HepG2 (cell line): Measurements from ENCODE around the gene MTSS2. TPM values are rescaled to one million over a fixed set of nuclear protein-coding genes. Genes with fewer than 3 reads are reported as not detected.

ENCODE experiments used
- ARID2 ChIP-seq: sonication (generic); formaldehyde crosslinking; IDR thresholded peaks from 2 replicates; pipeline ENCODE4 v1.8.1; 2022; ENCODE audit warnings: mild to moderate bottlenecking, missing genetic modification reagents, borderline replicate concordance
- CHD2 ChIP-seq: IDR thresholded peaks from 2 replicates; pipeline ENCODE4 v1.6.1; 2011; ENCODE audit warnings: low read depth, low read length, improper control_type of control experiment
- PCBP2 ChIP-seq: fragments of 200-400 bp; formaldehyde crosslinking; optimal IDR thresholded peaks from 2 replicates; pipeline ENCODE3; 2018; ENCODE audit warnings: low read length, low read depth; ENCODE audit not compliant: poor library complexity, severe bottlenecking
- RARA ChIP-seq: IDR thresholded peaks from 2 replicates; pipeline ENCODE4 v1.6.1; 2016; ENCODE audit warnings: missing genetic modification reagents, missing compliant biosample characterization
- SNAPC2 ChIP-seq: sonication (generic); formaldehyde crosslinking; IDR thresholded peaks from 2 replicates; pipeline ENCODE4 v1.8.1; 2022; ENCODE audit warnings: mild to moderate bottlenecking, missing genetic modification reagents
- SP2 ChIP-seq: sonication (generic); formaldehyde crosslinking; IDR thresholded peaks from 2 replicates; pipeline ENCODE4 v1.5.1; 2020; ENCODE audit warnings: mild to moderate bottlenecking, missing genetic modification reagents
- SP5 ChIP-seq: IDR thresholded peaks from 2 replicates; pipeline ENCODE4 v1.6.1; 2016; ENCODE audit warnings: low read depth, borderline replicate concordance
- TBL1XR1 ChIP-seq: fragments of 150-350 bp; IDR thresholded peaks from 2 replicates; pipeline ENCODE4 v1.6.1; 2014; ENCODE audit warnings: borderline replicate concordance, low read length; ENCODE audit not compliant: partially characterized antibody
- TSC22D2 ChIP-seq: sonication (generic); formaldehyde crosslinking; IDR thresholded peaks from 2 replicates; pipeline ENCODE4 v1.5.1; 2020; ENCODE audit warnings: missing genetic modification reagents, mild to moderate bottlenecking, borderline replicate concordance
- YEATS2 ChIP-seq: sonication (generic); formaldehyde crosslinking; IDR thresholded peaks from 2 replicates; pipeline ENCODE4 v1.4.0; 2020; ENCODE audit warnings: missing genetic modification reagents, borderline replicate concordance
- ZKSCAN1 ChIP-seq: fragments of 150-350 bp; IDR thresholded peaks from 2 replicates; pipeline ENCODE4 v1.6.1; 2014; ENCODE audit warnings: low read length
- ZKSCAN5 ChIP-seq: sonication (generic); formaldehyde crosslinking; IDR thresholded peaks from 2 replicates; pipeline ENCODE4 v1.5.1; 2020; ENCODE audit warnings: mild to moderate bottlenecking, missing genetic modification reagents
- ZNF343 ChIP-seq: sonication (generic); formaldehyde crosslinking; IDR thresholded peaks from 2 replicates; pipeline ENCODE4 v1.4.0; 2020; ENCODE audit warnings: mild to moderate bottlenecking, missing genetic modification reagents
- ZNF468 ChIP-seq: sonication (generic); formaldehyde crosslinking; IDR thresholded peaks from 2 replicates; pipeline ENCODE4 v1.8.0; 2022; ENCODE audit warnings: mild to moderate bottlenecking, moderate library complexity, missing genetic modification reagents
- ZNF501 ChIP-seq: sonication (generic); formaldehyde crosslinking; IDR thresholded peaks from 2 replicates; pipeline ENCODE4 v1.5.1; 2020; ENCODE audit warnings: mild to moderate bottlenecking, moderate library complexity, missing genetic modification reagents
- polyA plus RNA-seq, 8 experiments: library from polyadenylated mRNA; depleted of rRNA in 3 of 8; stranded (reverse) in 7 of 8; unstranded in 1 of 8; fragments of >200 nt; fragmentation: Illumina TruSeq in 4 of 8; extraction: Trizol in 4 of 8; gene quantifications; 2 replicates each; pipeline versions ENCODE4 v1.2.1 to v1.2.3, GENCODE V29; 2011 to 2016; ENCODE audit warnings: low read depth in 4 of 8, missing spikeins in 1 of 8, mixed read lengths in 1 of 8; ENCODE audit not compliant: insufficient read depth in 1 of 8
- total RNA-seq, 5 experiments: library from RNA; depleted of rRNA; stranded (reverse); fragments of >200 nt; fragmentation: Illumina TruSeq; extraction: Trizol; gene quantifications; 2 replicates each; pipeline ENCODE4 v1.2.3, GENCODE V29; 2016; ENCODE audit warnings: low read depth in 1 of 5
- TF ChIP-seq, protein P1 (sequence below): IDR thresholded peaks from 2 replicates; pipeline ENCODE4 v1.6.1; 2016; ENCODE audit warnings: low read depth, borderline replicate concordance
- TF ChIP-seq, protein P2 (sequence below): IDR thresholded peaks from 2 replicates; pipeline ENCODE4 v1.6.1; 2016
- TF ChIP-seq, protein P3 (sequence below): sonication (generic); formaldehyde crosslinking; IDR thresholded peaks from 2 replicates; pipeline ENCODE4 v1.5.1; 2020; ENCODE audit warnings: missing genetic modification reagents, mild to moderate bottlenecking, borderline replicate concordance
- TF ChIP-seq, protein P4 (sequence below): sonication (generic); formaldehyde crosslinking; IDR thresholded peaks from 2 replicates; pipeline ENCODE4 v1.5.1; 2020; ENCODE audit warnings: missing genetic modification reagents, mild to moderate bottlenecking, borderline replicate concordance
- TF ChIP-seq, protein P5 (sequence below): sonication (generic); formaldehyde crosslinking; IDR thresholded peaks from 2 replicates; pipeline ENCODE4 v1.4.0; 2020; ENCODE audit warnings: missing genetic modification reagents
- TF ChIP-seq, protein P6 (sequence below): IDR thresholded peaks from 2 replicates; pipeline ENCODE4 v1.6.1; 2016

MTSS2 gene
- total and polyA plus RNA-seq, 2 of the 13 experiments (the other 11 are each of a cell fraction or from before 2014, with no cell fraction given), result 132 to 242 TPM

DNA sequence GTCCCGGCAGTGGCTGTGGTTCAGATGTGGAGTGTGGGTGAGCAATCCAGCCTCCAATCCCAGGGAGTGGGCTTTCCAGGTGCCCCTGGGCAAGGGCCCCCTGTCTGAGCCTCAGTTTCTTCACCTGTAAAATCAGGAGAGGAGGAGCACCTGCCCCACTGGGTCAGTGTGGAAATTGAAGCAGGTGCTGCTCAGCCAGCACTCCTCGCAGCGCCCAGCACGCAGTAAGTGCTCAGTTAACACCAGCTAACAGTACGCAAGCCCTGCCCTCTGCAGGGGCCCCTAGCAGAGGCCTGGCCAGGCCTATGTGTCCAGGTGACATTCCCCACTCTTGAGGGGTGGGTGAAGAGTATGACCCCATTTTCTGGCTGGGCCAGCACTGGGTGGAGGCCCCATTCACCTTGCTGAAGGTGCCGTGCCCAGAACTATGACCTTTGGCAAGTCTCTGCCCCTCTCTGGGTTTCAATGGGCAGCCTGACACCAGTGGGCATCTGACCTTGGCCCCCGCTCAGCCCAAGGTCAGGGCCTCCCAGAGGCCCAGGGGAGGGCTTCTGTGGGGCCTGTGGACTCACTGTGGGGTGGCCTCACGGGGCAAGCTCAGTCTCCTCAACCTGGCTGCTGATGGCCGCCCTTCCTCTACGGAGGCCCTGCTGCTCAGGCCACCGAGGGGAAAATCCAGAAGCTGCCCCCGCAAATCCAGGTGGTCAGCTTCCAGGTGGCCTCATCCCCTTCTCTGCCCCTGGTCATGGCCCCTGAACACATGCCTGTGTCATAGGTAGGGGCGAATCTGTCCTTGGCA is 2.5 kb downstream of the MTSS2 start (continued):
- TF ChIP-seq ZNF501 (CRISPR knock-in tag) (no peak), YEATS2 (no peak), PCBP2 (no peak), ZNF343 (no peak), SP5 (CRISPR knock-in tag) (peak; percentile 37), TBL1XR1 (no peak), ZNF468 (CRISPR knock-in tag) (no peak), SNAPC2 (CRISPR knock-in tag) (no peak), TSC22D2 (no peak), CHD2 (no peak), ZKSCAN5 (CRISPR knock-in tag) (no peak), RARA (CRISPR knock-in tag) (peak; percentile 65), ZKSCAN1 (no peak), ARID2 (CRISPR knock-in tag) (0 out of 2 replicates have a peak, but pooled peaks have one; percentile 7), SP2 (CRISPR knock-in tag) (no peak)
- TF ChIP-seq, protein P1, sequence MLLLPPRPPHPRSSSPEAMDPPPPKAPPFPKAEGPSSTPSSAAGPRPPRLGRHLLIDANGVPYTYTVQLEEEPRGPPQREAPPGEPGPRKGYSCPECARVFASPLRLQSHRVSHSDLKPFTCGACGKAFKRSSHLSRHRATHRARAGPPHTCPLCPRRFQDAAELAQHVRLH (CRISPR knock-in tag), result no peak
- TF ChIP-seq, protein P2, sequence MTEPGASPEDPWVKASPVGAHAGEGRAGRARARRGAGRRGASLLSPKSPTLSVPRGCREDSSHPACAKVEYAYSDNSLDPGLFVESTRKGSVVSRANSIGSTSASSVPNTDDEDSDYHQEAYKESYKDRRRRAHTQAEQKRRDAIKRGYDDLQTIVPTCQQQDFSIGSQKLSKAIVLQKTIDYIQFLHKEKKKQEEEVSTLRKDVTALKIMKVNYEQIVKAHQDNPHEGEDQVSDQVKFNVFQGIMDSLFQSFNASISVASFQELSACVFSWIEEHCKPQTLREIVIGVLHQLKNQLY (CRISPR knock-in tag), result no peak
- TF ChIP-seq, protein P3, sequence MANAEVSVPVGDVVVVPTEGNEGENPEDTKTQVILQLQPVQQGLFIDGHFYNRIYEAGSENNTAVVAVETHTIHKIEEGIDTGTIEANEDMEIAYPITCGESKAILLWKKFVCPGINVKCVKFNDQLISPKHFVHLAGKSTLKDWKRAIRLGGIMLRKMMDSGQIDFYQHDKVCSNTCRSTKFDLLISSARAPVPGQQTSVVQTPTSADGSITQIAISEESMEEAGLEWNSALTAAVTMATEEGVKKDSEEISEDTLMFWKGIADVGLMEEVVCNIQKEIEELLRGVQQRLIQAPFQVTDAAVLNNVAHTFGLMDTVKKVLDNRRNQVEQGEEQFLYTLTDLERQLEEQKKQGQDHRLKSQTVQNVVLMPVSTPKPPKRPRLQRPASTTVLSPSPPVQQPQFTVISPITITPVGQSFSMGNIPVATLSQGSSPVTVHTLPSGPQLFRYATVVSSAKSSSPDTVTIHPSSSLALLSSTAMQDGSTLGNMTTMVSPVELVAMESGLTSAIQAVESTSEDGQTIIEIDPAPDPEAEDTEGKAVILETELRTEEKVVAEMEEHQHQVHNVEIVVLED (CRISPR knock-in tag), result no peak
- TF ChIP-seq, protein P4, sequence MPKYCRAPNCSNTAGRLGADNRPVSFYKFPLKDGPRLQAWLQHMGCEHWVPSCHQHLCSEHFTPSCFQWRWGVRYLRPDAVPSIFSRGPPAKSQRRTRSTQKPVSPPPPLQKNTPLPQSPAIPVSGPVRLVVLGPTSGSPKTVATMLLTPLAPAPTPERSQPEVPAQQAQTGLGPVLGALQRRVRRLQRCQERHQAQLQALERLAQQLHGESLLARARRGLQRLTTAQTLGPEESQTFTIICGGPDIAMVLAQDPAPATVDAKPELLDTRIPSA, result no peak
- TF ChIP-seq, protein P5, sequence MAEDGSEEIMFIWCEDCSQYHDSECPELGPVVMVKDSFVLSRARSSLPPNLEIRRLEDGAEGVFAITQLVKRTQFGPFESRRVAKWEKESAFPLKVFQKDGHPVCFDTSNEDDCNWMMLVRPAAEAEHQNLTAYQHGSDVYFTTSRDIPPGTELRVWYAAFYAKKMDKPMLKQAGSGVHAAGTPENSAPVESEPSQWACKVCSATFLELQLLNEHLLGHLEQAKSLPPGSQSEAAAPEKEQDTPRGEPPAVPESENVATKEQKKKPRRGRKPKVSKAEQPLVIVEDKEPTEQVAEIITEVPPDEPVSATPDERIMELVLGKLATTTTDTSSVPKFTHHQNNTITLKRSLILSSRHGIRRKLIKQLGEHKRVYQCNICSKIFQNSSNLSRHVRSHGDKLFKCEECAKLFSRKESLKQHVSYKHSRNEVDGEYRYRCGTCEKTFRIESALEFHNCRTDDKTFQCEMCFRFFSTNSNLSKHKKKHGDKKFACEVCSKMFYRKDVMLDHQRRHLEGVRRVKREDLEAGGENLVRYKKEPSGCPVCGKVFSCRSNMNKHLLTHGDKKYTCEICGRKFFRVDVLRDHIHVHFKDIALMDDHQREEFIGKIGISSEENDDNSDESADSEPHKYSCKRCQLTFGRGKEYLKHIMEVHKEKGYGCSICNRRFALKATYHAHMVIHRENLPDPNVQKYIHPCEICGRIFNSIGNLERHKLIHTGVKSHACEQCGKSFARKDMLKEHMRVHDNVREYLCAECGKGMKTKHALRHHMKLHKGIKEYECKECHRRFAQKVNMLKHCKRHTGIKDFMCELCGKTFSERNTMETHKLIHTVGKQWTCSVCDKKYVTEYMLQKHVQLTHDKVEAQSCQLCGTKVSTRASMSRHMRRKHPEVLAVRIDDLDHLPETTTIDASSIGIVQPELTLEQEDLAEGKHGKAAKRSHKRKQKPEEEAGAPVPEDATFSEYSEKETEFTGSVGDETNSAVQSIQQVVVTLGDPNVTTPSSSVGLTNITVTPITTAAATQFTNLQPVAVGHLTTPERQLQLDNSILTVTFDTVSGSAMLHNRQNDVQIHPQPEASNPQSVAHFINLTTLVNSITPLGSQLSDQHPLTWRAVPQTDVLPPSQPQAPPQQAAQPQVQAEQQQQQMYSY (CRISPR knock-in tag), result peak; percentile 44; the same call in 1 of the 2 replicates
- TF ChIP-seq, protein P6, sequence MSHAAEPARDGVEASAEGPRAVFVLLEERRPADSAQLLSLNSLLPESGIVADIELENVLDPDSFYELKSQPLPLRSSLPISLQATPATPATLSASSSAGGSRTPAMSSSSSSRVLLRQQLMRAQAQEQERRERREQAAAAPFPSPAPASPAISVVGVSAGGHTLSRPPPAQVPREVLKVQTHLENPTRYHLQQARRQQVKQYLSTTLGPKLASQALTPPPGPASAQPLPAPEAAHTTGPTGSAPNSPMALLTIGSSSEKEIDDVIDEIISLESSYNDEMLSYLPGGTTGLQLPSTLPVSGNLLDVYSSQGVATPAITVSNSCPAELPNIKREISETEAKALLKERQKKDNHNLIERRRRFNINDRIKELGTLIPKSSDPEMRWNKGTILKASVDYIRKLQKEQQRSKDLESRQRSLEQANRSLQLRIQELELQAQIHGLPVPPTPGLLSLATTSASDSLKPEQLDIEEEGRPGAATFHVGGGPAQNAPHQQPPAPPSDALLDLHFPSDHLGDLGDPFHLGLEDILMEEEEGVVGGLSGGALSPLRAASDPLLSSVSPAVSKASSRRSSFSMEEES (CRISPR knock-in tag), result no peak
